Thyroid gland (tissue), 4 donors: ENCODE measurements around the gene CCDC82. TPM values are rescaled to one million over a fixed set of nuclear protein-coding genes. Genes with fewer than 3 reads are reported as not detected.

Experiments used
- DNase-seq, 2 donors: peaks; one replicate each; pipeline ENCODE4 v3.0.0-alpha.2; 2019
- H3K27ac ChIP-seq, 3 donors: fragments of 200-600 bp; sonication (generic); 1 replicate in 2 of 3; 2 replicates in 1 of 3; pipeline ENCODE4 v1.5.1; 2016 to 2019; ENCODE audit warnings: mild to moderate bottlenecking in 1 of 3, moderate library complexity in 1 of 3
- H3K27me3 ChIP-seq: fragments of 200-600 bp; sonication (generic); one replicate; pipeline ENCODE4 v1.5.1; 2019
- H3K36me3 ChIP-seq, 2 donors: fragments of 200-600 bp; sonication (generic); one replicate each; pipeline ENCODE4 v1.5.1; 2016 to 2019
- H3K4me1 ChIP-seq, 2 donors: fragments of 200-600 bp; sonication (generic); one replicate each; pipeline ENCODE4 v1.5.1; 2017 to 2019
- H3K4me3 ChIP-seq, 3 donors: fragments of 200-600 bp; sonication (generic); replicated peaks in 1 of 3; 1 replicate in 2 of 3; 2 replicates in 1 of 3; pipeline ENCODE4 v1.5.1; 2016; ENCODE audit warnings: mild to moderate bottlenecking in 1 of 3
- H3K9me3 ChIP-seq: fragments of 200-600 bp; sonication (generic); one replicate; pipeline ENCODE4 v1.5.1; 2017
- CTCF ChIP-seq, 6 experiments: fragments of 200-600 bp in 3 of 6; fragments of 450-650 bp in 3 of 6; sonication (generic) in 3 of 6; IDR thresholded peaks; one replicate each; pipeline ENCODE4 v1.5.1; 2016 to 2019; ENCODE audit warnings: antibody characterized with exemption in 6 of 6, mild to moderate bottlenecking in 2 of 6, inconsistent platforms in 1 of 6, moderate library complexity in 1 of 6
- POLR2A ChIP-seq, 2 donors: fragments of 450-650 bp; IDR thresholded peaks; one replicate each; pipeline ENCODE4 v1.6.1; 2017; ENCODE audit warnings: antibody characterized with exemption in 2 of 2, mild to moderate bottlenecking in 2 of 2, moderate library complexity in 1 of 2
- WGBS, 2 donors: methylation state at CpG; one replicate each; pipeline ENCODE4 v1.1.5; 2017; 5-methylcytosine and 5-hydroxymethylcytosine counted together
- intact Hi-C: fragments of 100-400 bp; cut with DNase I; formaldehyde crosslinking; loops from one replicate; pipeline ENCODE4 v1.15.1; 2023
- total RNA-seq, 4 donors: library from RNA; depleted of rRNA; stranded (reverse); fragments of >200 nt; gene quantifications; one replicate each; pipeline ENCODE4 v1.2.3, GENCODE V29; 2016

The CCDC82 gene
- total RNA-seq, 4 donors from 2014 or later, result 24.8 to 44.9 (median 28.8) TPM

- TF ChIP-seq CTCF (IDR thresholded peaks at IDR 0.05) (no peak), POLR2A (IDR thresholded peaks at IDR 0.05) (no peak)
- 96 to 99% methylated on average over 4 of the region's 4 CpGs for WGBS, 2 donors
- no peak for DNase-seq
- Histone ChIP-seq H3K4me1 (no peaks in the 10 kb centered on the region), H3K27me3 (no peaks in the 10 kb centered on the region), H3K36me3 (peaks cover 12 to 13% of the 10 kb centered on the region in 2 donors), H3K4me3 (no peak overlapping the region), H3K27ac (no peak overlapping the region), H3K9me3 (no peaks in the 10 kb centered on the region)
- intact Hi-C loops, result no loop called here
These were observed 32.9 kb downstream of the CCDC82 start for GRCh38 chr11:96356848-96357247.

GRCh38 chr11:96342961-96343711 is 46.6 kb downstream of the CCDC82 start, which contains the start of gene MAML2:
Gene MAML2, minus strand, starts transcription at chr11:96343195. Its CDS starts 1,300 bp downstream, at chr11:96341895.
- Histone ChIP-seq H3K27ac (peak within 1 kb of the TSS; percentile 83 to 90 (median 86)), H3K4me3 (peak within 1 kb of the TSS; percentile 52 to 94 (median 58)), H3K9me3 (no peaks in the 10 kb centered on the region), H3K27me3 (no peaks in the 10 kb centered on the region), H3K36me3 (no peaks in the 10 kb centered on the region), H3K4me1 (peaks cover 31 to 37% of the 10 kb centered on the region in 2 donors)
- TF ChIP-seq CTCF (IDR thresholded peaks at IDR 0.05), result peak; percentile 77 to 99 (median 94)
- TF ChIP-seq POLR2A (IDR thresholded peaks at IDR 0.05), result peak in 1 of 2 donors; percentile 56
- intact Hi-C loops, result loop anchor here (5.0 to 10.0 kb wide), 2 partner anchors 286 to 348 kb away; no protein-coding TSS in a partner anchor
- DNase-seq, result peak; percentile 92 to 95
- WGBS, 2 donors, result 9 to 11% methylated on average over 31 of the region's 31 CpGs

- Histone ChIP-seq H3K27ac (peak overlapping the region; percentile 83 to 90 (median 86)), H3K4me1 (peaks cover 31 to 45% of the 10 kb centered on the region in 2 donors), H3K4me3 (peak overlapping the region; percentile 52 to 94 (median 58)), H3K9me3 (no peaks in the 10 kb centered on the region), H3K27me3 (no peaks in the 10 kb centered on the region), H3K36me3 (no peaks in the 10 kb centered on the region)
- no peak for DNase-seq
- WGBS, 2 donors, result 1 to 2% methylated on average over 13 of the region's 13 CpGs
- intact Hi-C loops, result loop anchor here (5.0 to 10.0 kb wide), 2 partner anchors 285 to 347 kb away; no protein-coding TSS in a partner anchor
- TF ChIP-seq POLR2A (IDR thresholded peaks at IDR 0.05), result no peak
- no peak for TF ChIP-seq CTCF (IDR thresholded peaks at IDR 0.05)
These were observed 47.4 kb downstream of the CCDC82 start for GRCh38 chr11:96342014-96342960.

GRCh38 chr11:96341211-96342013 is 48.3 kb downstream of the CCDC82 start:
- Histone ChIP-seq H3K4me3 (peak overlapping the region; percentile 9 to 94 (median 52)), H3K4me1 (peaks cover 31 to 46% of the 10 kb centered on the region in 2 donors), H3K27ac (peak overlapping the region; percentile 83 to 90 (median 86)), H3K9me3 (no peaks in the 10 kb centered on the region), H3K36me3 (no peaks in the 10 kb centered on the region), H3K27me3 (no peaks in the 10 kb centered on the region)
- TF ChIP-seq POLR2A (IDR thresholded peaks at IDR 0.05) (peak in 1 of 2 donors; percentile 44), CTCF (IDR thresholded peaks at IDR 0.05) (peak in 5 of 6 experiments; percentile 13 to 49 (median 43))
- intact Hi-C loops, result loop anchor here (5.0 to 10.0 kb wide), 2 partner anchors 284 to 347 kb away; no protein-coding TSS in a partner anchor
- 24 to 36% methylated on average over 15 to 19 of the region's 26 CpGs for WGBS, 2 donors
- peak; percentile 59 to 66 for DNase-seq
